Measurements from ENCODE around the gene CEP97. TPM values are rescaled to one million over a fixed set of nuclear protein-coding genes. Genes with fewer than 3 reads are reported as not detected.
"Not testable (repeated sequence)": the region's sequence is repeated elsewhere in the genome, so short reads cannot be mapped to it uniquely, and the experiment has no call there.

Gene CEP97
- polyA plus RNA-seq, 1 of the 3 experiments (the other 2 are of a cell fraction), result 1.3 TPM

- Histone ChIP-seq H3K27ac (ENCODE audit: low read depth in 2 of 2, low read length in 1 of 2) (peak overlapping the region; percentile 67 to 75), H3K9ac (peak overlapping the region; percentile 30; the same call in 1 of the 2 replicates), H3K9me3 (no peaks in the 10 kb centered on the region), H3K4me1 (ENCODE audit: control insufficient read depth in 1 of 2, insufficient read depth in 2 of 2, low read depth in 1 of 2, low read length in 1 of 2) (peaks cover 10 to 15% of the 10 kb centered on the region in 2 experiments; a peak in 3 of 4 replicates), H3K9me2 (no peaks in the 10 kb centered on the region), H3K4me3 (ENCODE audit: low read depth in 2 of 2, low read length in 1 of 2) (peak overlapping the region; percentile 95 to 100), H3K36me3 (replicated peaks in 1 of 2; ENCODE audit: control insufficient read depth in 1 of 2, insufficient read depth in 2 of 2, low read length in 1 of 2) (peaks cover 26 to 37% of the 10 kb centered on the region in 2 experiments), H3K4me2 (peak overlapping the region; percentile 85), H3K79me2 (ENCODE audit: insufficient read depth) (peaks cover 61% of the 10 kb centered on the region), H2AFZ (ENCODE audit: low read depth) (peak overlapping the region; percentile 75; the same call in 1 of the 2 replicates), H3K27me3 (ENCODE audit: insufficient read depth) (no peaks in the 10 kb centered on the region), H4K20me1 (ENCODE audit: insufficient read depth) (peaks cover 30% of the 10 kb centered on the region), H3F3A (replicated peaks; ENCODE audit: insufficient read depth) (peaks cover 51% of the 10 kb centered on the region)
- peak; percentile 8 for DNase-seq
- 49% methylated on average over 23 of the region's 29 CpGs for WGBS (ENCODE audit: low lambda C conversion rate)
- POLR2A ChIA-PET, result interaction anchor here (0.6 to 4.0 kb wide), 5 partner anchors 9 to 116 kb away, joined by 4 to 49 read pairs (median 7); partner anchors contain the start of genes CEP97, PCNP, RPL24 and TRMT10C
- CTCF ChIA-PET, result interaction anchor here (1.2 to 3.9 kb wide), 4 partner anchors 9 to 104 kb away, joined by 3 to 21 read pairs (median 7); partner anchors contain the start of genes PCNP and RPL24
- TF ChIP-seq CTCF (IDR thresholded peaks at IDR 0.05) (no peak), TCF12 (IDR thresholded peaks at IDR 0.05) (no peak), FOXJ3 (CRISPR knock-in tag; IDR thresholded peaks at IDR 0.05) (peak; percentile 11; the same call in 1 of the 2 replicates), RXRA (IDR thresholded peaks at IDR 0.05; ENCODE audit: borderline replicate concordance, low read depth) (no peak), EZH2phosphoT487 (IDR thresholded peaks at IDR 0.05; ENCODE audit: borderline replicate concordance, low read depth) (no peak), TEAD4 (IDR thresholded peaks at IDR 0.05; ENCODE audit: borderline replicate concordance, insufficient read depth) (no peak)
Measured at GRCh38 chr3:101677436-101678286, 46.8 kb upstream of the CEP97 start.

GRCh38 chr3:101678837-101679236, 45.6 kb upstream of the CEP97 start:
- ChIA-PET POLR2A (interaction anchor here (4.0 kb wide), 1 partner anchor 8 kb away, joined by 49 read pairs; the partner anchor contains the start of gene RPL24), CTCF (interaction anchor here (1.2 kb wide), 1 partner anchor 10 kb away, joined by 3 read pairs; no protein-coding TSS in a partner anchor)
- DNase-seq; H3K27me3 ChIP-seq (ENCODE audit: insufficient read depth); H3K4me2 ChIP-seq; H3K9ac ChIP-seq; H3K9me3 ChIP-seq; H3K4me3 ChIP-seq (ENCODE audit: low read depth in 2 of 2, low read length in 1 of 2); H2AFZ ChIP-seq (ENCODE audit: low read depth); H3K27ac ChIP-seq (ENCODE audit: low read depth in 2 of 2, low read length in 1 of 2); H3K9me2 ChIP-seq: not testable (repeated sequence)
- Histone ChIP-seq H3K79me2 (ENCODE audit: insufficient read depth) (peaks cover 61% of the 10 kb centered on the region), H3K36me3 (replicated peaks in 1 of 2; ENCODE audit: control insufficient read depth in 1 of 2, insufficient read depth in 2 of 2, low read length in 1 of 2) (peaks cover 33 to 42% of the 10 kb centered on the region in 2 experiments), H3K4me1 (ENCODE audit: control insufficient read depth in 1 of 2, insufficient read depth in 2 of 2, low read depth in 1 of 2, low read length in 1 of 2) (peaks cover 13 to 15% of the 10 kb centered on the region in 2 experiments; a peak in 3 of 4 replicates), H3F3A (replicated peaks; ENCODE audit: insufficient read depth) (peaks cover 59% of the 10 kb centered on the region), H4K20me1 (ENCODE audit: insufficient read depth) (peaks cover 39% of the 10 kb centered on the region)
- 72% methylated on average over 2 of the region's 2 CpGs for WGBS (ENCODE audit: low lambda C conversion rate)

- DNase-seq, result no peak
- WGBS (ENCODE audit: low lambda C conversion rate), result 93% methylated on average over 4 of the region's 4 CpGs
- Histone ChIP-seq H2AFZ (ENCODE audit: low read depth) (no peak overlapping the region), H3K9ac (no peak overlapping the region), H4K20me1 (ENCODE audit: insufficient read depth) (peaks cover 50% of the 10 kb centered on the region), H3K79me2 (ENCODE audit: insufficient read depth) (peaks cover 61% of the 10 kb centered on the region), H3K27me3 (ENCODE audit: insufficient read depth) (no peaks in the 10 kb centered on the region), H3K4me1 (ENCODE audit: control insufficient read depth in 1 of 2, insufficient read depth in 2 of 2, low read depth in 1 of 2, low read length in 1 of 2) (peaks cover 21% of the 10 kb centered on the region in 2 experiments; a peak in 3 of 4 replicates), H3K9me2 (no peaks in the 10 kb centered on the region), H3F3A (replicated peaks; ENCODE audit: insufficient read depth) (peaks cover 58% of the 10 kb centered on the region), H3K4me2 (no peak overlapping the region), H3K36me3 (replicated peaks in 1 of 2; ENCODE audit: control insufficient read depth in 1 of 2, insufficient read depth in 2 of 2, low read length in 1 of 2) (peaks cover 42 to 58% of the 10 kb centered on the region in 2 experiments), H3K9me3 (no peaks in the 10 kb centered on the region), H3K27ac (ENCODE audit: low read depth in 2 of 2, low read length in 1 of 2) (peak overlapping the region in 1 of 2 experiments; percentile 20; a peak in 1 of 4 replicates), H3K4me3 (ENCODE audit: low read depth in 2 of 2, low read length in 1 of 2) (no peak overlapping the region)
- POLR2A ChIA-PET, result no interaction called here
- CTCF ChIA-PET, result no interaction called here
- TF ChIP-seq MAX (IDR thresholded peaks at IDR 0.05; ENCODE audit: low read depth) (no peak), FOSL2 (IDR thresholded peaks at IDR 0.05; ENCODE audit: borderline replicate concordance, low read depth) (no peak), USF2 (IDR thresholded peaks at IDR 0.05; ENCODE audit: borderline replicate concordance, low read depth, low read length) (no peak), RAD21 (IDR thresholded peaks at IDR 0.05; ENCODE audit: low read length) (no peak), POLR2AphosphoS5 (IDR thresholded peaks at IDR 0.05; ENCODE audit: low read depth, low read length) (no peak), NRF1 (IDR thresholded peaks at IDR 0.05; ENCODE audit: low read depth, low read length) (no peak), RXRA (IDR thresholded peaks at IDR 0.05; ENCODE audit: borderline replicate concordance, low read depth) (no peak), CHD2 (IDR thresholded peaks at IDR 0.05; ENCODE audit: low read length, partially characterized antibody) (no peak), JUND (IDR thresholded peaks at IDR 0.05) (no peak), EZH2phosphoT487 (IDR thresholded peaks at IDR 0.05; ENCODE audit: borderline replicate concordance, low read depth) (no peak), MXI1 (IDR thresholded peaks at IDR 0.05; ENCODE audit: low read depth, low read length) (no peak)
Measured at GRCh38 chr3:101680466-101680865, 43.9 kb upstream of the CEP97 start.
